Ovary (tissue), 3 donors: Measurements from ENCODE around the gene LGALS3BP.

Experiments used
- EP300 ChIP-seq: sonication (generic); formaldehyde crosslinking; IDR thresholded peaks from one replicate; pipeline ENCODE4 v1.6.1; 2017; ENCODE audit warnings: antibody characterized with exemption
- POLR2A ChIP-seq: fragments of 450-650 bp; IDR thresholded peaks from one replicate; pipeline ENCODE4 v1.6.1; 2017; ENCODE audit warnings: antibody characterized with exemption, mild to moderate bottlenecking, moderate library complexity
- TF ChIP-seq, protein P1 (sequence below), 3 donors: fragments of 450-650 bp in 2 of 3; fragments of 200-600 bp in 1 of 3; IDR thresholded peaks; one replicate each; pipeline versions ENCODE4 v1.5.1 to v1.8.0; 2016 to 2022; ENCODE audit warnings: antibody characterized with exemption in 3 of 3, mild to moderate bottlenecking in 1 of 3
- donor health status: DM: no; HTN: no; CAD: no.

DNA sequence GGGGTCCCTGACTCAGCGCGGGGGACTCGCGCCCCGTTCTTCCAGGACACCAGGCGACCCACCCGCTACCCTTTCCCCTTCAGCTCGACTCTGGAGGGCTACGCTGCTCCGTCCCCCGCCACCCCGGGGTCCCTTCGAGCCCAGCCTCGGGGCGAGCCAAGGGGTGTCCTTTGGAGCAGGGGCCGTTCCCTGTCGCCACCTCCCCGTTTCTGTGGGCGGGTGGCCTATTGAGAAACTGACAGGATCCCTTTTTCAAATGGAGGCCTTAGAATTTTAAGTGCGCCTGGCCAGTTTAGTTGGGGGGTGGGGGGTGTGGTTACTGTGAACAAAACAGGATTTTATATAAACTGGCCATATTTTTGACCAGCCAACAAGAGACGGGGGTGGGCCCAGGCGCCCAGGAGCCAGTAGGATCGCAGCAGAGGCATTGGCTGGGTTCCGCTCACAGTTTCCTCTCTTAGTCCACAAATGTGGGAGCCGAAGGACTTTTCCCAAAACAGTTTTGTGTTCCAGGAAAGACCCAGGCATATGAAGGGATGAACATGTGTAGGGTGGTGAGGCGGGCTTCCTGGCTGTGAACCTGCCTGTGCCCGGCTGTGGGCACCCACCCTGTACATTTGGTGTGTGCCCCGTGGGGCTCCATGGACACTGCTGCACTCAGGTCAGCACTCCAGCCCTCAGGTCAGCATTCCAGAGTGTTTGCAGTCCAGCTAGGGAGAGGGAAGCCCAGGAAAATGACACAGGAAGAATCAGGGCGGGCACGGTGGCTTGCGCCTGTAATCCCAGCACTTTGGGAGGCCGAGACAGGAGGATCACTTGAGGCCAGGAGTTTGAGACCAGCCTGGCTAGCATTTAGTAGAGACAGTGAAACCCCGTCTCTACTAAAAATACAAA, 53.8 kb downstream of the LGALS3BP start:
- TF ChIP-seq, protein P1, sequence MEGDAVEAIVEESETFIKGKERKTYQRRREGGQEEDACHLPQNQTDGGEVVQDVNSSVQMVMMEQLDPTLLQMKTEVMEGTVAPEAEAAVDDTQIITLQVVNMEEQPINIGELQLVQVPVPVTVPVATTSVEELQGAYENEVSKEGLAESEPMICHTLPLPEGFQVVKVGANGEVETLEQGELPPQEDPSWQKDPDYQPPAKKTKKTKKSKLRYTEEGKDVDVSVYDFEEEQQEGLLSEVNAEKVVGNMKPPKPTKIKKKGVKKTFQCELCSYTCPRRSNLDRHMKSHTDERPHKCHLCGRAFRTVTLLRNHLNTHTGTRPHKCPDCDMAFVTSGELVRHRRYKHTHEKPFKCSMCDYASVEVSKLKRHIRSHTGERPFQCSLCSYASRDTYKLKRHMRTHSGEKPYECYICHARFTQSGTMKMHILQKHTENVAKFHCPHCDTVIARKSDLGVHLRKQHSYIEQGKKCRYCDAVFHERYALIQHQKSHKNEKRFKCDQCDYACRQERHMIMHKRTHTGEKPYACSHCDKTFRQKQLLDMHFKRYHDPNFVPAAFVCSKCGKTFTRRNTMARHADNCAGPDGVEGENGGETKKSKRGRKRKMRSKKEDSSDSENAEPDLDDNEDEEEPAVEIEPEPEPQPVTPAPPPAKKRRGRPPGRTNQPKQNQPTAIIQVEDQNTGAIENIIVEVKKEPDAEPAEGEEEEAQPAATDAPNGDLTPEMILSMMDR (IDR thresholded peaks at IDR 0.05) = no peak
- TF ChIP-seq POLR2A (peak; percentile 77), EP300 (no peak)
